ENCODE measurements around the gene FLVCR1.

Gene FLVCR1

DNA sequence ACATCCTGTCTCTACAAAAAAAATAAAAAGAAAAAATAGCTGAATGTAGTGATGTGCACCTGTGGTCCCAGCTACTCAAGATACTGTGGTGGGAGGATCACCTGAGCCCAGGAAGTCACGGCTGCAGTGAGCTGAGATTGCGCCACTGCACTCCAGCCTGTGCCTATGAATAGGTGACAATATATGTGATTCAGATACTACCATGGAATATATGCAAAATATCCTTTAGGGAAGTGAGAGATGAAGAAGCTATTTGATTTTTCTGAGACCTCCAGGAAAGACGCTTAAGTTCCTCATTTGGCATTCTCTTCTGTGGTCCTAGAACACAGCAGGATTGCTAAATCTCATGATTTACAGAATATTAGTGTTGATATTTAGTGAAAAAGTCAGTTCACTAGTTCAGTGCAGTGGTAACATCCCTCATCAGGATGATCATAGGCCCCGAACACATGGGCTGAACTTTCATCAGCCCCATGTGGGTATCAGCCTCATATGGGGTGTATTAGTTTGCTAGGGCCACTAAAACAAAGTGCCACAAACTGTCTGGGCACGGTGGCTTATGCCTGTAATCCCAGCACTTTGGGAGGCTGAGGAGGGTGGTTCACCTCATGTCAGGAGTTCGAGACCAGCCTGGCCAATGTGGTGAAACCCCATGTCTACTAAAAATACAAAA is 86.3 kb downstream of the FLVCR1 start:
- H3K4me3 ChIP-seq (ENCODE audit: low read depth, low read length) = no peak overlapping the region
- in situ Hi-C loops (cut with HindIII; ENCODE audit: low sequenced_read_pairs) = no loop called here
- DNase-seq (ENCODE audit: low read depth) = no peak
- TF ChIP-seq, protein P1, sequence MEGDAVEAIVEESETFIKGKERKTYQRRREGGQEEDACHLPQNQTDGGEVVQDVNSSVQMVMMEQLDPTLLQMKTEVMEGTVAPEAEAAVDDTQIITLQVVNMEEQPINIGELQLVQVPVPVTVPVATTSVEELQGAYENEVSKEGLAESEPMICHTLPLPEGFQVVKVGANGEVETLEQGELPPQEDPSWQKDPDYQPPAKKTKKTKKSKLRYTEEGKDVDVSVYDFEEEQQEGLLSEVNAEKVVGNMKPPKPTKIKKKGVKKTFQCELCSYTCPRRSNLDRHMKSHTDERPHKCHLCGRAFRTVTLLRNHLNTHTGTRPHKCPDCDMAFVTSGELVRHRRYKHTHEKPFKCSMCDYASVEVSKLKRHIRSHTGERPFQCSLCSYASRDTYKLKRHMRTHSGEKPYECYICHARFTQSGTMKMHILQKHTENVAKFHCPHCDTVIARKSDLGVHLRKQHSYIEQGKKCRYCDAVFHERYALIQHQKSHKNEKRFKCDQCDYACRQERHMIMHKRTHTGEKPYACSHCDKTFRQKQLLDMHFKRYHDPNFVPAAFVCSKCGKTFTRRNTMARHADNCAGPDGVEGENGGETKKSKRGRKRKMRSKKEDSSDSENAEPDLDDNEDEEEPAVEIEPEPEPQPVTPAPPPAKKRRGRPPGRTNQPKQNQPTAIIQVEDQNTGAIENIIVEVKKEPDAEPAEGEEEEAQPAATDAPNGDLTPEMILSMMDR (IDR thresholded peaks at IDR 0.05; ENCODE audit: low read depth, low read length, missing control alignments) = no peak

DNA sequence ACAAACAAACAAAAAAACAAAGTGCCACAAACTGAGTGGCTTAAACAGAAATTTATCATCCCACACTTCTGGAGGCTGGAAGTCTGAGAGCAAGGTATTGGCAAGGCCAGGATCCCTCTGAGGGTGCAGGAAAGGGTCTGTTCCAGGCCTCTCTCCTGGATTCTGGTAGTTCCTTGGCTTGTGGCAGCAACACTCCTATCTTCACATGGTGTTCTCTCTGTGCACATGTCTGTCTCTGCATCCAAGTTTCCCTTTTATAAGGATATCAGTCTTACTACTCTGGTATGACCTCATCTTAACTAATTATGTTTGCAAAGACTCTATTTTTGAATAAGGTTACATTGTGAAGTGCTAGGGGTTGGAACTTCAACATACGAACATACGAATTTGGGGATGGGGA is 87.0 kb downstream of the FLVCR1 start:
- TF ChIP-seq, protein P1 (IDR thresholded peaks at IDR 0.05; ENCODE audit: low read depth, low read length, missing control alignments) = no peak
- no peak overlapping the region for H3K4me3 ChIP-seq (ENCODE audit: low read depth, low read length)
- in situ Hi-C loops (cut with HindIII; ENCODE audit: low sequenced_read_pairs) = no loop called here
- no peak for DNase-seq (ENCODE audit: low read depth)

DNA sequence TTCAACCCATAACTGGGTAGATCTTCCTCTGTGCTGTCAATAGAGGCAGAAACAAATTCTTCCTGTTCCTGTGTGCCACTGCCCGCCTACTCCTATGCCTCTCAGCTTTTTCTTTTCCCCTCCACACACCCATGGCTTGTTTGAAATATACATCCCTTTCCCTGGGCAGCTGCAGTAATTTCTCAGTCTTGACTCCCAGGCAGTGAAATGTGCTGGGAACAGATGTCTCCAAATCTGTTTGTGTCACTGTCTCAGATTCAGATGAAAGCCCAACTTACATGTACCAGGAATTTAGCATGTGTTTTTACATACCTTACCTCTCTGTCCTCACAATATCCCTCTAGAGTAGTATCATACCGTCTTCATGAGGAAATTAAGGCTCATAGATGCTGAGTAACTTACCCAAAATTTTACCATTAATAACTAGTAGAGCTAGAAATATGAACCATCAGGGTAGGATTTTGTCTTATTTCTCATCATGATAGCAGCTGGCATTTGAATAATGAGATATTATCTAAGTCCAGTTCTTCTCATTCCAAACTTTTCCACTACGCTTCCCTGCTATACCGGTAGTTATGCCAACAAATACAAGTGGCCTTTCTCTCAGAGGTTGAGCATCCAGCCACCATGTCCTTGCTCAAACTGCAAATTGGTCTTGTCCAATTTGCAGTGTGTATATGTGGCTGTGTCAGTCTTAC is 87.5 kb downstream of the FLVCR1 start:
- no peak for DNase-seq (ENCODE audit: low read depth)
- H3K4me3 ChIP-seq (ENCODE audit: low read depth, low read length) = no peak overlapping the region
- in situ Hi-C loops (cut with HindIII; ENCODE audit: low sequenced_read_pairs) = no loop called here
- TF ChIP-seq, protein P1 (IDR thresholded peaks at IDR 0.05; ENCODE audit: low read depth, low read length, missing control alignments) = no peak

DNA sequence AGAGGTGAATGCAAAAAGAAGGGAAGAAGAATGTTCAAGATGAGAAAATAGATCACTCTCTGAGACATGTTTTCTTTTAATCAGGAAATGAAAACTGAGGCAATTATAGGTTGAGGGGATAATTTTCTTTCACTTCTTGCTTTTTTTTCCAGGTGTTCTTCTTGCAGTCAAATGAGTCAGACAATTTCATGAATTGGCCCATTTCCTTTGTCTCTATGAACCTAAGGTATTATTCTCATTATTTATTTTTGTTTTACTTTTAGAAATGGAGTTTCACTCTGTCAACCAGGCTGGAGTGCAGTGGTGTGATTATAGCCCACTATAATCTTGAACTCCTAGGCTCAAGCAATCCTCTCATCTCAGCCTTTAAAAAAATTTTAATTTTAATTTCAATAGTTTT is 88.8 kb downstream of the FLVCR1 start:
- no peak for DNase-seq (ENCODE audit: low read depth)
- in situ Hi-C loops (cut with HindIII; ENCODE audit: low sequenced_read_pairs) = no loop called here
- TF ChIP-seq, protein P1 (IDR thresholded peaks at IDR 0.05; ENCODE audit: low read depth, low read length, missing control alignments) = no peak

More for the DNA sequence above, 88.8 kb downstream of the FLVCR1 start:
- no peak overlapping the region for H3K4me3 ChIP-seq (ENCODE audit: low read depth, low read length)
